K562 (cell line): Measurements from ENCODE around the gene CNOT10. TPM values are rescaled to one million over a fixed set of nuclear protein-coding genes. Genes with fewer than 3 reads are reported as not detected.

Source experiments
- CBX5 ChIP-seq: IDR thresholded peaks from 2 replicates; pipeline ENCODE4 v1.6.1; 2014; ENCODE audit warnings: low read depth, borderline replicate concordance
- CBX8 ChIP-seq: fragments of 200-600 bp; sonication (generic); IDR thresholded peaks from 2 replicates; pipeline ENCODE4 v1.6.1; 2012; ENCODE audit warnings: borderline replicate concordance, mixed run types, low read depth, mild to moderate bottlenecking, moderate library complexity, mixed read lengths, low read length, control low read depth, inconsistent platforms; ENCODE audit not compliant: poor library complexity, severe bottlenecking; ENCODE audit errors: extremely low read depth
- CREBBP ChIP-seq: IDR thresholded peaks from one replicate; pipeline ENCODE4 v1.6.1; 2012; ENCODE audit warnings: low read depth, mild to moderate bottlenecking, control low read depth, inconsistent platforms, low read length
- NR2F6 ChIP-seq: fragments of 450-650 bp; formaldehyde crosslinking; IDR thresholded peaks from 2 replicates; pipeline ENCODE4 v1.4.0; 2020; ENCODE audit warnings: mild to moderate bottlenecking
- POLR2B ChIP-seq: fragments of 450-650 bp; IDR thresholded peaks from 2 replicates; pipeline ENCODE4 v1.6.1; 2018; ENCODE audit warnings: low read depth; ENCODE audit not compliant: partially characterized antibody
- SIN3B ChIP-seq: fragments of 450-650 bp; IDR thresholded peaks from 2 replicates; pipeline ENCODE4 v1.6.1; 2017; ENCODE audit warnings: low read depth, mild to moderate bottlenecking, moderate library complexity
- YY1 ChIP-seq, 3 experiments: IDR thresholded peaks; 2 replicates each; pipeline ENCODE4 v1.6.1; 2011; ENCODE audit warnings: low read length in 2 of 3, mild to moderate bottlenecking in 2 of 3, moderate library complexity in 2 of 3, borderline replicate concordance in 1 of 3, control low read depth in 1 of 3, low read depth in 1 of 3; ENCODE audit not compliant: insufficient read depth in 3 of 3, insufficient replicate concordance in 2 of 3, control insufficient read depth in 1 of 3, insufficient read length in 1 of 3; ENCODE audit errors: extremely low read depth in 1 of 3
- ZNF830 ChIP-seq: fragments of 250-450 bp; sonication (Bioruptor Pico); IDR thresholded peaks from 2 replicates; pipeline ENCODE4 v1.5.0; 2021; ENCODE audit warnings: mild to moderate bottlenecking
- polyA plus RNA-seq, 8 experiments: library from polyadenylated mRNA; depleted of rRNA in 4 of 8; stranded (reverse) in 5 of 8; unstranded in 3 of 8; fragments of >200 nt; fragmentation: Nextera tagmentation in 2 of 8; fragmentation: Illumina TruSeq in 1 of 8; extraction: Ambion mirVana in 2 of 8; extraction: Trizol in 1 of 8; gene quantifications; 2 replicates each; pipeline versions ENCODE4 v1.2.1 to v1.2.3, GENCODE V29; 2011 to 2014; ENCODE audit warnings: inconsistent platforms in 1 of 8, missing spikeins in 1 of 8
- total RNA-seq, 7 experiments: library from RNA; depleted of rRNA in 6 of 7; stranded (reverse); fragments of >200 nt in 6 of 7; fragmentation: Illumina TruSeq in 2 of 7; extraction: Trizol in 2 of 7; gene quantifications; 2 replicates each; pipeline versions ENCODE4 v1.2.1 to v1.2.3, GENCODE V29; 2011 to 2021; ENCODE audit warnings: low replicate concordance in 1 of 7
- TF ChIP-seq, protein P1 (sequence below): fragments of 450-650 bp; IDR thresholded peaks from 2 replicates; pipeline ENCODE4 v1.6.1; 2016; ENCODE audit warnings: mild to moderate bottlenecking
- TF ChIP-seq, protein P2 (sequence below): IDR thresholded peaks from 3 replicates; pipeline ENCODE4 v1.6.1; 2011; ENCODE audit warnings: borderline replicate concordance, mild to moderate bottlenecking, moderate library complexity; ENCODE audit not compliant: insufficient read length; ENCODE audit errors: extremely low read depth
- TF ChIP-seq, protein P3 (sequence below): fragments of 250-450 bp; sonication (Bioruptor Pico); IDR thresholded peaks from 2 replicates; pipeline ENCODE4 v1.4.0; 2020; ENCODE audit warnings: mild to moderate bottlenecking
- TF ChIP-seq, protein P4 (sequence below): fragments of 450-650 bp; formaldehyde crosslinking; IDR thresholded peaks from 2 replicates; pipeline ENCODE4 v1.4.0; 2022; ENCODE audit warnings: mild to moderate bottlenecking, moderate library complexity
- TF ChIP-seq, protein P5 (sequence below): fragments of 250-450 bp; sonication (Bioruptor Pico); IDR thresholded peaks from 2 replicates; pipeline ENCODE4 v1.5.0; 2021

Gene CNOT10
- total and polyA plus RNA-seq, 9 of the 15 experiments (the other 6 are each of a cell fraction or from before 2014, with no cell fraction given), result 35.7 to 114 (median 81.9) TPM

DNA sequence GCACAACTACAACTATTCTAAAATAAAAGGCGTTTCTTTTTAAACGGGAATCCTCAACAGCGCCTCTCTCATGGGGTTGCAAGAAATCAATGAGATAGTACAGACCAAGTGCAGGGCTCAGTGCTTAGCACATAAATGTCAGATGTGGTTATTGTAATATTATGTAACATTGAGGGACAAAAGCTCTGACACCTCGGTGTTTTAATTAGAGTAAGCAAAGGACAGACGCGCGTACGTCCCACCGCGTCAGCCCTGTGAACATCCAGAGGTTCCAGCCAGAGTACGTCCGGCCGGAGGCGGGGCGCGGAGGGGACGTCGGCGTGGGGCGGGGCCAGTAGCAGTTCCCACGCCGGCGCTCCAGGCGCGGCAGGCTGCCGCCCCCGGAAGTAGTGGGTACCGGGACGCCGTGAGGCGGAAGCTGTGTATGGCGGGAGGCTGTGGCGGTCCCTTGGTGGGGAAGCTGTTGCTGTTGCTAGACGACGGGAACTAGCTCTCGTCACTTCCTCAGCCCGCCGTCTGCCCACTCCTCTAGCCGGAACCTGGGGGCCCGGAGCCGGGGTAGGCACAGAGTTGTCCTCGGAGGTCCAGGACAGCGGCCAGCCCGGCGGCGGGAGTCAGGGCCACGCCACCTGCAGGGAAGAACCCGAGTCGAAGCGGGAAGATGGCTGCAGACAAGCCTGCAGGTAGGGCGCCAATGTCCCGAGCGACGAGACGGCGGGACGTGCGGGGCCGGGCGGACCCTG, at the start of gene CNOT10 (continued):
- TF ChIP-seq, protein P1, sequence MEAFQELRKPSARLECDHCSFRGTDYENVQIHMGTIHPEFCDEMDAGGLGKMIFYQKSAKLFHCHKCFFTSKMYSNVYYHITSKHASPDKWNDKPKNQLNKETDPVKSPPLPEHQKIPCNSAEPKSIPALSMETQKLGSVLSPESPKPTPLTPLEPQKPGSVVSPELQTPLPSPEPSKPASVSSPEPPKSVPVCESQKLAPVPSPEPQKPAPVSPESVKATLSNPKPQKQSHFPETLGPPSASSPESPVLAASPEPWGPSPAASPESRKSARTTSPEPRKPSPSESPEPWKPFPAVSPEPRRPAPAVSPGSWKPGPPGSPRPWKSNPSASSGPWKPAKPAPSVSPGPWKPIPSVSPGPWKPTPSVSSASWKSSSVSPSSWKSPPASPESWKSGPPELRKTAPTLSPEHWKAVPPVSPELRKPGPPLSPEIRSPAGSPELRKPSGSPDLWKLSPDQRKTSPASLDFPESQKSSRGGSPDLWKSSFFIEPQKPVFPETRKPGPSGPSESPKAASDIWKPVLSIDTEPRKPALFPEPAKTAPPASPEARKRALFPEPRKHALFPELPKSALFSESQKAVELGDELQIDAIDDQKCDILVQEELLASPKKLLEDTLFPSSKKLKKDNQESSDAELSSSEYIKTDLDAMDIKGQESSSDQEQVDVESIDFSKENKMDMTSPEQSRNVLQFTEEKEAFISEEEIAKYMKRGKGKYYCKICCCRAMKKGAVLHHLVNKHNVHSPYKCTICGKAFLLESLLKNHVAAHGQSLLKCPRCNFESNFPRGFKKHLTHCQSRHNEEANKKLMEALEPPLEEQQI, result peak; percentile 70
- TF ChIP-seq NR2F6 (CRISPR knock-in tag), result 0 out of 2 replicates have a peak, but pooled peaks have one; percentile 44
- TF ChIP-seq, protein P2, sequence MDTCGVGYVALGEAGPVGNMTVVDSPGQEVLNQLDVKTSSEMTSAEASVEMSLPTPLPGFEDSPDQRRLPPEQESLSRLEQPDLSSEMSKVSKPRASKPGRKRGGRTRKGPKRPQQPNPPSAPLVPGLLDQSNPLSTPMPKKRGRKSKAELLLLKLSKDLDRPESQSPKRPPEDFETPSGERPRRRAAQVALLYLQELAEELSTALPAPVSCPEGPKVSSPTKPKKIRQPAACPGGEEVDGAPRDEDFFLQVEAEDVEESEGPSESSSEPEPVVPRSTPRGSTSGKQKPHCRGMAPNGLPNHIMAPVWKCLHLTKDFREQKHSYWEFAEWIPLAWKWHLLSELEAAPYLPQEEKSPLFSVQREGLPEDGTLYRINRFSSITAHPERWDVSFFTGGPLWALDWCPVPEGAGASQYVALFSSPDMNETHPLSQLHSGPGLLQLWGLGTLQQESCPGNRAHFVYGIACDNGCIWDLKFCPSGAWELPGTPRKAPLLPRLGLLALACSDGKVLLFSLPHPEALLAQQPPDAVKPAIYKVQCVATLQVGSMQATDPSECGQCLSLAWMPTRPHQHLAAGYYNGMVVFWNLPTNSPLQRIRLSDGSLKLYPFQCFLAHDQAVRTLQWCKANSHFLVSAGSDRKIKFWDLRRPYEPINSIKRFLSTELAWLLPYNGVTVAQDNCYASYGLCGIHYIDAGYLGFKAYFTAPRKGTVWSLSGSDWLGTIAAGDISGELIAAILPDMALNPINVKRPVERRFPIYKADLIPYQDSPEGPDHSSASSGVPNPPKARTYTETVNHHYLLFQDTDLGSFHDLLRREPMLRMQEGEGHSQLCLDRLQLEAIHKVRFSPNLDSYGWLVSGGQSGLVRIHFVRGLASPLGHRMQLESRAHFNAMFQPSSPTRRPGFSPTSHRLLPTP, result no peak
- TF ChIP-seq, protein P3, sequence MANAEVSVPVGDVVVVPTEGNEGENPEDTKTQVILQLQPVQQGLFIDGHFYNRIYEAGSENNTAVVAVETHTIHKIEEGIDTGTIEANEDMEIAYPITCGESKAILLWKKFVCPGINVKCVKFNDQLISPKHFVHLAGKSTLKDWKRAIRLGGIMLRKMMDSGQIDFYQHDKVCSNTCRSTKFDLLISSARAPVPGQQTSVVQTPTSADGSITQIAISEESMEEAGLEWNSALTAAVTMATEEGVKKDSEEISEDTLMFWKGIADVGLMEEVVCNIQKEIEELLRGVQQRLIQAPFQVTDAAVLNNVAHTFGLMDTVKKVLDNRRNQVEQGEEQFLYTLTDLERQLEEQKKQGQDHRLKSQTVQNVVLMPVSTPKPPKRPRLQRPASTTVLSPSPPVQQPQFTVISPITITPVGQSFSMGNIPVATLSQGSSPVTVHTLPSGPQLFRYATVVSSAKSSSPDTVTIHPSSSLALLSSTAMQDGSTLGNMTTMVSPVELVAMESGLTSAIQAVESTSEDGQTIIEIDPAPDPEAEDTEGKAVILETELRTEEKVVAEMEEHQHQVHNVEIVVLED (CRISPR knock-in tag), result peak; percentile 96
- TF ChIP-seq POLR2B, result peak; percentile 73
- peak; percentile 26 to 85 (median 73) for TF ChIP-seq YY1 (IDR thresholded peaks at IDR 0.05; ENCODE audit: borderline replicate concordance in 1 of 3, control insufficient read depth in 1 of 3, extremely low read depth in 1 of 3, insufficient read depth in 3 of 3, insufficient read length in 1 of 3, insufficient replicate concordance in 2 of 3, low read depth in 1 of 3, low read length in 2 of 3)
- no peak for TF ChIP-seq ZNF830 (CRISPR knock-in tag)
- TF ChIP-seq, protein P4, sequence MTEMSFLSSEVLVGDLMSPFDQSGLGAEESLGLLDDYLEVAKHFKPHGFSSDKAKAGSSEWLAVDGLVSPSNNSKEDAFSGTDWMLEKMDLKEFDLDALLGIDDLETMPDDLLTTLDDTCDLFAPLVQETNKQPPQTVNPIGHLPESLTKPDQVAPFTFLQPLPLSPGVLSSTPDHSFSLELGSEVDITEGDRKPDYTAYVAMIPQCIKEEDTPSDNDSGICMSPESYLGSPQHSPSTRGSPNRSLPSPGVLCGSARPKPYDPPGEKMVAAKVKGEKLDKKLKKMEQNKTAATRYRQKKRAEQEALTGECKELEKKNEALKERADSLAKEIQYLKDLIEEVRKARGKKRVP, result 0 out of 2 replicates have a peak, but pooled peaks have one; percentile 40
- peak; percentile 78 for TF ChIP-seq SIN3B
- no peak for TF ChIP-seq CBX8
- no peak for TF ChIP-seq CBX5
- TF ChIP-seq CREBBP, result no peak
- TF ChIP-seq, protein P5, sequence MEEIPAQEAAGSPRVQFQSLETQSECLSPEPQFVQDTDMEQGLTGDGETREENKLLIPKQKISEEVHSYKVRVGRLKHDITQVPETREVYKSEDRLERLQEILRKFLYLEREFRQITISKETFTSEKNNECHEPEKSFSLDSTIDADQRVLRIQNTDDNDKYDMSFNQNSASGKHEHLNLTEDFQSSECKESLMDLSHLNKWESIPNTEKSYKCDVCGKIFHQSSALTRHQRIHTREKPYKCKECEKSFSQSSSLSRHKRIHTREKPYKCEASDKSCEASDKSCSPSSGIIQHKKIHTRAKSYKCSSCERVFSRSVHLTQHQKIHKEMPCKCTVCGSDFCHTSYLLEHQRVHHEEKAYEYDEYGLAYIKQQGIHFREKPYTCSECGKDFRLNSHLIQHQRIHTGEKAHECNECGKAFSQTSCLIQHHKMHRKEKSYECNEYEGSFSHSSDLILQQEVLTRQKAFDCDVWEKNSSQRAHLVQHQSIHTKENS (CRISPR knock-in tag), result no peak
